ENCODE data around the gene MUC2. TPM values are rescaled to one million over a fixed set of nuclear protein-coding genes. Genes with fewer than 3 reads are reported as not detected.

The MUC2 gene
- total RNA-seq, result under 0.01 TPM in 1 of 2 replicates, not detected in the other

GRCh38 chr11:1074244-1075221 lies at the start of gene MUC2:
MUC2 (plus strand) TSS chr11:1074874.

GRCh38 chr11:1036303-1036923 lies 38.3 kb upstream of the MUC2 start, which contains the start of gene MUC6:
MUC6 (minus strand) TSS chr11:1036718; CDS start chr11:1036655, 63 bp downstream.

Other genes starting within 250 kb of the MUC2 start
- gene CRACR2B, start 247.0 kb upstream of the MUC2 start, total RNA-seq, result 0.34 and 1.00 TPM in 2 replicates
- gene CD151, start 241.9 kb upstream of the MUC2 start, total RNA-seq, result 166 and 396 TPM in 2 replicates
- 25.6 and 55.0 TPM in 2 replicates for gene POLR2L, start 232.3 kb upstream of the MUC2 start, total RNA-seq
- gene TSPAN4, start 232.0 kb upstream of the MUC2 start, total RNA-seq, result 21.7 and 32.5 TPM in 2 replicates
- gene CHID1, start 164.1 kb upstream of the MUC2 start, total RNA-seq, result 44.4 and 76.5 TPM in 2 replicates
- 17.1 and 40.4 TPM in 2 replicates for gene AP2A2, start 149.0 kb upstream of the MUC2 start, total RNA-seq
- not detected in 2 replicates for gene MUC6, start 38.2 kb upstream of the MUC2 start, total RNA-seq
- 0.07 TPM in 1 of 2 replicates, not detected in the other for gene MUC5AC, start 83.1 kb downstream of the MUC2 start, total RNA-seq
- gene MUC5B, start 148.2 kb downstream of the MUC2 start, total RNA-seq, result 0.57 TPM in 1 of 2 replicates, not detected in the other
- 44.1 and 68.3 TPM in 2 replicates for gene TOLLIP, start 234.8 kb downstream of the MUC2 start, total RNA-seq

Measured in nasal cavity respiratory epithelium epithelial cell of viscerocranial mucosa (primary cell).